GM13977 (cell line): Measurements from ENCODE around the gene SOWAHB.
"Not testable (repeated sequence)": the region's sequence is repeated elsewhere in the genome, so short reads cannot be mapped to it uniquely, and the experiment has no call there.

Source experiments
- DNase-seq: peaks from one replicate; pipeline ENCODE4 v3.0.0; 2012; ENCODE audit warnings: low spot score
- CTCF ChIP-seq: IDR thresholded peaks from 2 replicates; pipeline ENCODE4 v1.5.1; 2012; ENCODE audit warnings: mild to moderate bottlenecking, control low read depth; ENCODE audit not compliant: insufficient read depth; ENCODE audit errors: extremely low read depth, missing control alignments
- in situ Hi-C: fragments of 300-500 bp; cut with MboI; formaldehyde crosslinking; loops from one replicate; pipeline ENCODE4 v1.12.0; 2022; ENCODE audit warnings: low sequenced_read_pairs, low pct_unique_long_range_greater_than_20kb, mixed read lengths, inconsistent platforms; ENCODE audit not compliant: unreplicated experiment

SOWAHB gene

GRCh38 chr4:76872556-76872955 lies 25.4 kb downstream of the SOWAHB start:
- no peak for DNase-seq
- TF ChIP-seq CTCF: no peak
- in situ Hi-C loops: no loop called here

DNA sequence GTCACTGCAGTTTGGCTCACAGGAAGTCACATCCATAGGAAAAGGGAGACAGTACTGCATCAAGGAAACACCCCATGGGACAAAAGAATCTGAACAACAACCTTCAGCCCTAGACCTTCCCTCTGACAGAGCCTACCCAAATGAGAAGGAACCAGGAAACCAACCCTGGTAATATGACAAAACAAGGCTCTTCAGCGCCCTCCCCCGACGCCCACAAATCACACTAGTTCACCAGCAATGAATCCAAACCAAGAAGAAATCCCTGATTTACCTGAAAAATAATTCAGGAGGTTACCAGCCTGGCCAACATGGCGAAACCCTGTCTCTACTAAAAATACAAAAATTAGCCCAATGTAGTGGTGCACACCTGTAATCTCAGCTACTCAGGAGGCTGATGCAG lies 29.2 kb downstream of the SOWAHB start:
- DNase-seq, in situ Hi-C loops: not testable (repeated sequence)

DNA sequence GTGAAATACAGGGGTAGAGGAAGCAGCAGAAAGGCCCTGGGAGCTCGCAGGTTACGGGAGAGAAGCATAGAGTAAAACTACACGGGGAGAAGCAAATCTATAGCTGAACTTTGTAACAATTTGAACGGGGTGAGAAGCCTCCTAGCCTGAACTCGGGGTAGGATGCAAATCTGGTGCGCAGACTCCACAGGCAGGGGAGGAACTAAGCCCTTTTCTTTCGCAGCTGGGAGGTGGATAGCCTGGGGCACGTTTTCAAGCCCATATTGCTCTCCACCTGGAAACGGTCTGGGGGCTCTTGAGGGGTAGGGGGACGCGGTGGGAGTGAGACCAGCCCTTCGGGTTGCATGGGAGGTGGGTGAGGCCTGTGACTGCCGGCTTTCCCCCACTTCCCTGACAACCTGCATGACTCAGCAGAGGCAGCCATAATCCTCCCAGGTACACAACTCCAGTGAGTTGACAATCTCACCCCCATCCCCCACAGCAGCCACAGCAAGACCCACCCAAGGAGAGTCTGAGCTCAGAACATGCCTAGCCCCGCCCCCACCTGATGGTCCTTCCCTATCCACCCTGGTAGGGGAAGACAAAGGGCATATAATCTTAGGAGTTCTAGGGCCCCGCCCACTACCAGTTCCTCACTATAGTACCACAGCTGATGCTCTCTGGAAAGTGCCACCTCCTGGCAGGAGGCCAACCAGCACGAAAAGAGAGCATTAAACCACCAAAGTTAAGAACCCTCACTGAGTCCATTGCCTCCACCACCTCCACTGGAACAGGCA lies 29.9 kb downstream of the SOWAHB start:
- no peak for DNase-seq
- in situ Hi-C loops: no loop called here

GRCh38 chr4:76867377-76867776 lies 30.6 kb downstream of the SOWAHB start:
- in situ Hi-C loops: no loop called here
- DNase-seq: no peak
- TF ChIP-seq CTCF: no peak

More for the DNA sequence above, 29.9 kb downstream of the SOWAHB start:
- TF ChIP-seq CTCF: no peak

DNA sequence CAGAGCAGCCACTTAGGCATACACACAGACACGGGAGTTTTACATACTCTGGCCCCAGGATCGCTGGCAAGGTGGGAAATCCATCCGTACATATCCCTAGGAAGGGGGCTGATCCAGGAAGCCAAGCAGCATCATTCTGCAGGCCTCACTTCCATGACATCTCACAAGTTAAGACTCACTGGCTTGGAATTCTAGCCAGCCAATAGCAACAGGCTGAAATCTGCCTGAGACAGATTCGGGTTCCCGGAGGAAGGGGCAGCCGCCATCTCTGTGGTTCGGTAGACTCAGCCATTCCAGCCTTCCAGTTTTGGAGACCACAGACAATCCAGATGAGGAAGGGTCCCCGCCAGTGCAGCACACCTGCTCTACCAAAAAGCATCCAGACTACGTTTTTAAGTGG lies 31.3 kb downstream of the SOWAHB start:
- TF ChIP-seq CTCF: no peak
- no peak for DNase-seq
- in situ Hi-C loops: no loop called here

DNA sequence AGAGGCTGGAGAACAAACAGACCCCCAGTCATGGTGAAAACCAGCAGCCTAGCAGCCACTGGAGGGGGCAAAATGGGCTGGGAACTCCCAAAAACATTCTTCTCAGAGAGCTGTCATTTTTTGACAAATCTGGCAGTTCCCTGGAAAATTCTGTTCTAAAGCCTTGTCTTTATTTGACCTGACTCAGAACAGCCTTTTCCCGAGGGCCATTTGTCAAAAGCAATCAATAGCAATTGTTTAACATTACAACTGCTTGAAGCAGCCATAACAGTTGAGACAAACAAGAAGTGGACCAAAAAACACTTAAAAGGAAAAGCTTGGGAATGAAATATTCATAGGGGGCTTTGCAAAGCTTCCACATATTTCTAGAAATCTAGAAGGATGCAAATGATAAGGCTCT lies 39.6 kb downstream of the SOWAHB start:
- in situ Hi-C loops: no loop called here
- no peak for TF ChIP-seq CTCF
- DNase-seq: no peak

- in situ Hi-C loops: no loop called here
- TF ChIP-seq CTCF: no peak
- no peak for DNase-seq
These were observed 40.9 kb downstream of the SOWAHB start for GRCh38 chr4:76857074-76857409.
